Neural crest cell (in vitro differentiated cells): Measurements from ENCODE around the gene SIK3. TPM values are rescaled to one million over a fixed set of nuclear protein-coding genes. Genes with fewer than 3 reads are reported as not detected.

Experiments used
- DNase-seq: peaks from one replicate; pipeline ENCODE4 v3.0.0; 2021; ENCODE audit warnings: low read depth, mixed read lengths, low spot score
- H3K27ac Mint-ChIP-seq: one replicate; pipeline ENCODE4 v1.8.0; 2021; ENCODE audit warnings: mild to moderate bottlenecking, mixed read lengths; ENCODE audit not compliant: unreplicated experiment
- H3K27me3 Mint-ChIP-seq: 2 replicates; pipeline ENCODE4 v1.8.0; 2021; ENCODE audit warnings: low read depth, mild to moderate bottlenecking, mixed read lengths
- H3K36me3 Mint-ChIP-seq: 2 replicates; pipeline ENCODE4 v1.8.0; 2021; ENCODE audit warnings: low read depth, mild to moderate bottlenecking, mixed read lengths
- H3K4me1 Mint-ChIP-seq: 2 replicates; pipeline ENCODE4 v1.8.0; 2021; ENCODE audit warnings: mixed read lengths
- H3K4me3 Mint-ChIP-seq: one replicate; pipeline ENCODE4 v1.8.0; 2021; ENCODE audit warnings: mild to moderate bottlenecking, mixed read lengths
- H3K9me3 Mint-ChIP-seq: 2 replicates; pipeline ENCODE4 v1.8.0; 2021; ENCODE audit warnings: mixed read lengths
- CTCF ChIP-seq: fragments of 200-600 bp; sonication (generic); conservative IDR thresholded peaks from 2 replicates; pipeline ENCODE4 v1.5.0; 2021; ENCODE audit warnings: antibody characterized with exemption, mild to moderate bottlenecking
- total RNA-seq: library from RNA; stranded (reverse); gene quantifications from 2 replicates; pipeline ENCODE4 v1.2.1, GENCODE V29; 2021

The SIK3 gene
- total RNA-seq, 1 donor from 2014 or later: 39.7 TPM

- no peak for DNase-seq
- Mint-ChIP-seq H3K36me3 (peaks cover 2% of the 10 kb centered on the region), H3K4me3 (no peak overlapping the region), H3K4me1 (peaks cover 3% of the 10 kb centered on the region), H3K27ac (no peak overlapping the region), H3K27me3 (no peaks in the 10 kb centered on the region), H3K9me3 (no peaks in the 10 kb centered on the region)
- TF ChIP-seq CTCF: no peak
Measured at GRCh38 chr11:116906479-116906878, 191.7 kb downstream of the SIK3 start.

- Mint-ChIP-seq H3K4me3 (no peak overlapping the region), H3K27me3 (no peaks in the 10 kb centered on the region), H3K9me3 (peaks cover 10% of the 10 kb centered on the region), H3K36me3 (peaks cover 17% of the 10 kb centered on the region), H3K4me1 (peaks cover 7% of the 10 kb centered on the region), H3K27ac (no peak overlapping the region)
- DNase-seq: no peak
- TF ChIP-seq CTCF: no peak
Measured at GRCh38 chr11:116903090-116903489, 195.1 kb downstream of the SIK3 start.

- no peaks in the 10 kb centered on the region for H3K27me3 Mint-ChIP-seq
- DNase-seq: no peak
- H3K36me3 Mint-ChIP-seq: peaks cover 17% of the 10 kb centered on the region
- TF ChIP-seq CTCF: no peak
- H3K9me3 Mint-ChIP-seq: peaks cover 10% of the 10 kb centered on the region
- H3K4me1 Mint-ChIP-seq: peaks cover 7% of the 10 kb centered on the region
- H3K4me3 Mint-ChIP-seq: no peak overlapping the region
- no peak overlapping the region for H3K27ac Mint-ChIP-seq
Measured at GRCh38 chr11:116901964-116902688, 196.1 kb downstream of the SIK3 start.

- TF ChIP-seq CTCF: no peak
- no peak overlapping the region for H3K4me3 Mint-ChIP-seq
- no peak for DNase-seq
- H3K27me3 Mint-ChIP-seq: no peaks in the 10 kb centered on the region
- peaks cover 17% of the 10 kb centered on the region for H3K36me3 Mint-ChIP-seq
- H3K9me3 Mint-ChIP-seq: peaks cover 10% of the 10 kb centered on the region
- H3K4me1 Mint-ChIP-seq: peaks cover 7% of the 10 kb centered on the region
- no peak overlapping the region for H3K27ac Mint-ChIP-seq
Measured at GRCh38 chr11:116901211-116901610, 197.0 kb downstream of the SIK3 start.

- TF ChIP-seq CTCF: no peak
- Mint-ChIP-seq H3K36me3 (peaks cover 16% of the 10 kb centered on the region), H3K9me3 (peaks cover 10% of the 10 kb centered on the region), H3K27ac (no peak overlapping the region), H3K27me3 (no peaks in the 10 kb centered on the region), H3K4me1 (peaks cover 7% of the 10 kb centered on the region), H3K4me3 (no peak overlapping the region)
- no peak for DNase-seq
Measured at GRCh38 chr11:116896211-116896610, 202.0 kb downstream of the SIK3 start.
